ENCODE data around the gene STAC2.

Gene STAC2

GRCh38 chr17:39161962-39162361, 63.8 kb downstream of the STAC2 start:
- H3K4ac ChIP-seq (ENCODE audit: low read depth, low read length): no peak overlapping the region
- no peak overlapping the region for H2AK5ac ChIP-seq (ENCODE audit: low read length)
- H3K4me1 ChIP-seq (ENCODE audit: control insufficient read depth, low read depth, low read length): no peaks in the 10 kb centered on the region
- H3K9ac ChIP-seq (ENCODE audit: low read length): no peak overlapping the region
- no peaks in the 10 kb centered on the region for H3K79me1 ChIP-seq (ENCODE audit: low read length)
- WGBS (ENCODE audit: extremely low coverage, insufficient coverage, low lambda C conversion rate): no CpG with 5 or more reads among the region's 2 CpGs
- no peak overlapping the region for H3K56ac ChIP-seq (ENCODE audit: low read length)
- no peak overlapping the region for H4K5ac ChIP-seq (ENCODE audit: low read length)
- no peak overlapping the region for H2BK5ac ChIP-seq (ENCODE audit: low read length)
- no peak overlapping the region for H3K23ac ChIP-seq (ENCODE audit: low read length)
- no peak overlapping the region for H3K27ac ChIP-seq (ENCODE audit: low read depth, low read length)
- H3K79me2 ChIP-seq (ENCODE audit: control insufficient read depth, insufficient read depth, low read length): no peaks in the 10 kb centered on the region
- H3K4me3 ChIP-seq (ENCODE audit: low read length): no peak overlapping the region
- no peak overlapping the region for H3K4me2 ChIP-seq (ENCODE audit: low read length)
- no peak overlapping the region for H2BK15ac ChIP-seq (replicated peaks; ENCODE audit: low read depth)
- no peak overlapping the region for H2BK120ac ChIP-seq (ENCODE audit: low read depth, low read length)
- H3K27me3 ChIP-seq (ENCODE audit: insufficient read depth, low read length, poor library complexity): peaks cover 10% of the 10 kb centered on the region
- no peaks in the 10 kb centered on the region for H3K36me3 ChIP-seq (ENCODE audit: control insufficient read depth, insufficient read depth, low read length)
- H3K18ac ChIP-seq (ENCODE audit: low read length): no peak overlapping the region
- no peak for DNase-seq
- no peak overlapping the region for H4K8ac ChIP-seq (ENCODE audit: low read depth, low read length)
